NCI-H345 treated with DMSO at 0.1 percent for 48 hours (cell line): Measurements from ENCODE around the gene MMS22L.
A peak's percentile ranks its signal among the peaks of the same experiment; 100 is the strongest.

ENCODE experiments used
- DNase-seq: peaks from one replicate; lab custom pipeline; 2025; ENCODE audit not compliant: unreplicated experiment; lab: John Stamatoyannopoulos, UW

Gene MMS22L

GRCh38 chr6:97145691-97146090 lies 137.3 kb downstream of the MMS22L start:
- no peak for DNase-seq

GRCh38 chr6:97141756-97142155 lies 141.3 kb downstream of the MMS22L start:
- no peak for DNase-seq

- no peak for DNase-seq
These were observed 144.4 kb downstream of the MMS22L start for GRCh38 chr6:97138581-97138980.

GRCh38 chr6:97136626-97137358 lies 146.2 kb downstream of the MMS22L start:
- DNase-seq = no peak

GRCh38 chr6:97133067-97133466 lies 149.9 kb downstream of the MMS22L start:
- DNase-seq = peak; percentile 7

GRCh38 chr6:97129106-97129505 lies 153.9 kb downstream of the MMS22L start:
- DNase-seq = no peak

GRCh38 chr6:97128507-97128906 lies 154.5 kb downstream of the MMS22L start:
- DNase-seq = no peak

GRCh38 chr6:97123652-97124051 lies 159.4 kb downstream of the MMS22L start:
- DNase-seq = no peak

GRCh38 chr6:97123112-97123511 lies 159.9 kb downstream of the MMS22L start:
- no peak for DNase-seq

GRCh38 chr6:97120511-97120910 lies 162.5 kb downstream of the MMS22L start:
- no peak for DNase-seq

- DNase-seq = no peak
These were observed 168.4 kb downstream of the MMS22L start for GRCh38 chr6:97114645-97115044.

GRCh38 chr6:97113170-97113569 lies 169.8 kb downstream of the MMS22L start:
- no peak for DNase-seq

GRCh38 chr6:97111243-97111642 lies 171.8 kb downstream of the MMS22L start:
- DNase-seq = no peak

GRCh38 chr6:97110626-97111025 lies 172.4 kb downstream of the MMS22L start:
- no peak for DNase-seq

- DNase-seq = no peak
These were observed 172.9 kb downstream of the MMS22L start for GRCh38 chr6:97110149-97110548.

- DNase-seq = no peak
These were observed 173.6 kb downstream of the MMS22L start for GRCh38 chr6:97109444-97109843.

- DNase-seq = no peak
These were observed 180.7 kb downstream of the MMS22L start for GRCh38 chr6:97102145-97102790.

GRCh38 chr6:97100696-97101095 lies 182.3 kb downstream of the MMS22L start:
- no peak for DNase-seq

GRCh38 chr6:97097068-97098047 lies 185.7 kb downstream of the MMS22L start:
- no peak for DNase-seq

- DNase-seq = no peak
These were observed 187.6 kb downstream of the MMS22L start for GRCh38 chr6:97095311-97095850.

- no peak for DNase-seq
These were observed 188.6 kb downstream of the MMS22L start for GRCh38 chr6:97094376-97094775.
